ENCODE data around the gene EIF2B1. TPM values are rescaled to one million over a fixed set of nuclear protein-coding genes. Genes with fewer than 3 reads are reported as not detected.
A peak's percentile ranks its signal among the peaks of the same experiment; 100 is the strongest.

Gene EIF2B1
- total and polyA plus RNA-seq, 2 donors from 2014 or later = 25.0 to 48.0 TPM

- intact Hi-C loops (cut with DNase I) = no loop called here
- Histone ChIP-seq H3K36me3 (ENCODE audit: control insufficient read depth in 2 of 3, insufficient read depth in 3 of 3, low read length in 3 of 3) (peaks cover 0 to 4% (median 0%) of the 10 kb centered on the region in 3 donors), H3K4me1 (ENCODE audit: control insufficient read depth in 2 of 3, insufficient read depth in 2 of 3, low read depth in 1 of 3, low read length in 3 of 3) (no peaks in the 10 kb centered on the region), H3K9me3 (ENCODE audit: control insufficient read depth in 2 of 3, insufficient read depth in 1 of 3, low read length in 3 of 3) (no peaks in the 10 kb centered on the region), H3K9ac (ENCODE audit: low read length in 3 of 3) (no peak overlapping the region), H3K27ac (ENCODE audit: low read depth in 2 of 2, low read length in 2 of 2) (no peak overlapping the region), H3K4me3 (ENCODE audit: low read length in 3 of 3) (no peak overlapping the region), H3K27me3 (ENCODE audit: control insufficient read depth, insufficient read depth, low read length) (no peaks in the 10 kb centered on the region)
- no peak for FAIRE-seq
- no peak for TF ChIP-seq CTCF (IDR thresholded peaks at IDR 0.05; ENCODE audit: borderline replicate concordance, extremely low read depth, insufficient read depth)
- no peak for DNase-seq
Measured at GRCh38 chr12:123576611-123577010, 56.9 kb downstream of the EIF2B1 start.

- Histone ChIP-seq H3K4me1 (ENCODE audit: control insufficient read depth in 2 of 3, insufficient read depth in 2 of 3, low read depth in 1 of 3, low read length in 3 of 3) (no peaks in the 10 kb centered on the region), H3K4me3 (ENCODE audit: low read length in 3 of 3) (no peak overlapping the region), H3K36me3 (ENCODE audit: control insufficient read depth in 2 of 3, insufficient read depth in 3 of 3, low read length in 3 of 3) (peaks cover 0 to 4% (median 0%) of the 10 kb centered on the region in 3 donors), H3K27ac (ENCODE audit: low read depth in 2 of 2, low read length in 2 of 2) (no peak overlapping the region), H3K9ac (ENCODE audit: low read length in 3 of 3) (no peak overlapping the region), H3K9me3 (ENCODE audit: control insufficient read depth in 2 of 3, insufficient read depth in 1 of 3, low read length in 3 of 3) (no peaks in the 10 kb centered on the region), H3K27me3 (ENCODE audit: control insufficient read depth, insufficient read depth, low read length) (no peaks in the 10 kb centered on the region)
- FAIRE-seq (no peak), DNase-seq (no peak)
- intact Hi-C loops (cut with DNase I) = no loop called here
- no peak for TF ChIP-seq CTCF (IDR thresholded peaks at IDR 0.05; ENCODE audit: borderline replicate concordance, extremely low read depth, insufficient read depth)
Measured at GRCh38 chr12:123573870-123574269, 59.6 kb downstream of the EIF2B1 start.

- H3K27ac ChIP-seq (ENCODE audit: low read depth in 2 of 2, low read length in 2 of 2) = no peak overlapping the region
- no peaks in the 10 kb centered on the region for H3K9me3 ChIP-seq (ENCODE audit: control insufficient read depth in 2 of 3, insufficient read depth in 1 of 3, low read length in 3 of 3)
- DNase-seq = no peak
- TF ChIP-seq CTCF (IDR thresholded peaks at IDR 0.05; ENCODE audit: borderline replicate concordance, extremely low read depth, insufficient read depth) = no peak
- H3K36me3 ChIP-seq (ENCODE audit: control insufficient read depth in 2 of 3, insufficient read depth in 3 of 3, low read length in 3 of 3) = peaks cover 0 to 4% (median 0%) of the 10 kb centered on the region in 3 donors
- no peak overlapping the region for H3K4me3 ChIP-seq (ENCODE audit: low read length in 3 of 3)
- H3K27me3 ChIP-seq (ENCODE audit: control insufficient read depth, insufficient read depth, low read length) = no peaks in the 10 kb centered on the region
- no peak for FAIRE-seq
- intact Hi-C loops (cut with DNase I) = no loop called here
- H3K9ac ChIP-seq (ENCODE audit: low read length in 3 of 3) = no peak overlapping the region
- no peaks in the 10 kb centered on the region for H3K4me1 ChIP-seq (ENCODE audit: control insufficient read depth in 2 of 3, insufficient read depth in 2 of 3, low read depth in 1 of 3, low read length in 3 of 3)
Measured at GRCh38 chr12:123572391-123572790, 61.1 kb downstream of the EIF2B1 start.

GRCh38 chr12:123571343-123571813, 62.1 kb downstream of the EIF2B1 start:
- TF ChIP-seq CTCF (IDR thresholded peaks at IDR 0.05; ENCODE audit: borderline replicate concordance, extremely low read depth, insufficient read depth) = no peak
- Histone ChIP-seq H3K36me3 (ENCODE audit: control insufficient read depth in 2 of 3, insufficient read depth in 3 of 3, low read length in 3 of 3) (no peaks in the 10 kb centered on the region), H3K27me3 (ENCODE audit: control insufficient read depth, insufficient read depth, low read length) (no peaks in the 10 kb centered on the region), H3K27ac (ENCODE audit: low read depth in 2 of 2, low read length in 2 of 2) (no peak overlapping the region), H3K4me1 (ENCODE audit: control insufficient read depth in 2 of 3, insufficient read depth in 2 of 3, low read depth in 1 of 3, low read length in 3 of 3) (no peaks in the 10 kb centered on the region), H3K9ac (ENCODE audit: low read length in 3 of 3) (no peak overlapping the region), H3K9me3 (ENCODE audit: control insufficient read depth in 2 of 3, insufficient read depth in 1 of 3, low read length in 3 of 3) (no peaks in the 10 kb centered on the region), H3K4me3 (ENCODE audit: low read length in 3 of 3) (no peak overlapping the region)
- intact Hi-C loops (cut with DNase I) = no loop called here
- DNase-seq (peak in 3 of 5 donors; percentile 7 to 79 (median 56)), FAIRE-seq (no peak)

Measured in kidney (tissue), 14 donors.